Cardiac muscle cell (in vitro differentiated cells and primary cell): ENCODE results near the gene SYNJ2. TPM values are rescaled to one million over a fixed set of nuclear protein-coding genes. Genes with fewer than 3 reads are reported as not detected.

Experiments
- DNase-seq, 2 donors: peaks; one replicate each; pipeline versions ENCODE4 v3.0.0 to v3.0.0-alpha.2; 2010 to 2017; ENCODE audit warnings: low read depth in 1 of 2, low spot score in 1 of 2
- H3K27ac ChIP-seq: fragments of 200-600 bp; sonication (generic); 2 replicates; pipeline ENCODE4 v1.5.1; 2016
- H3K27me3 ChIP-seq: fragments of 200-600 bp; sonication (generic); 2 replicates; pipeline ENCODE4 v1.6.0; 2016; ENCODE audit warnings: control low read depth
- H3K36me3 ChIP-seq: fragments of 200-600 bp; sonication (generic); 2 replicates; pipeline ENCODE4 v1.5.1; 2016; ENCODE audit warnings: control low read depth
- H3K4me1 ChIP-seq: fragments of 200-600 bp; sonication (generic); 2 replicates; pipeline ENCODE4 v1.8.1; 2017; ENCODE audit warnings: low read depth, mild to moderate bottlenecking, mixed run types
- H3K4me3 ChIP-seq: fragments of 200-600 bp; sonication (generic); 2 replicates; pipeline ENCODE4 v1.5.1; 2016; ENCODE audit warnings: mild to moderate bottlenecking
- H3K9me3 ChIP-seq: fragments of 200-600 bp; sonication (generic); 2 replicates; pipeline ENCODE4 v1.5.1; 2017; ENCODE audit warnings: low read depth, mild to moderate bottlenecking, control low read depth
- CTCF ChIP-seq: IDR thresholded peaks from 2 replicates; pipeline ENCODE4 v1.5.1; 2012; ENCODE audit warnings: low read depth, mild to moderate bottlenecking, low read length
- polyA plus RNA-seq: library from polyadenylated mRNA; unstranded; fragments of >200 nt; fragmentation: Nextera tagmentation; extraction: Ambion mirVana; gene quantifications from 2 replicates; pipeline ENCODE4 v1.2.1, GENCODE V29; 2016
- total RNA-seq: library from RNA; depleted of rRNA; stranded (reverse); fragments of >200 nt; gene quantifications from 2 replicates; pipeline ENCODE4 v1.2.3, GENCODE V29; 2016

The SYNJ2 gene
- total and polyA plus RNA-seq, 2 experiments from 2014 or later: 2.1 to 2.9 TPM

DNA sequence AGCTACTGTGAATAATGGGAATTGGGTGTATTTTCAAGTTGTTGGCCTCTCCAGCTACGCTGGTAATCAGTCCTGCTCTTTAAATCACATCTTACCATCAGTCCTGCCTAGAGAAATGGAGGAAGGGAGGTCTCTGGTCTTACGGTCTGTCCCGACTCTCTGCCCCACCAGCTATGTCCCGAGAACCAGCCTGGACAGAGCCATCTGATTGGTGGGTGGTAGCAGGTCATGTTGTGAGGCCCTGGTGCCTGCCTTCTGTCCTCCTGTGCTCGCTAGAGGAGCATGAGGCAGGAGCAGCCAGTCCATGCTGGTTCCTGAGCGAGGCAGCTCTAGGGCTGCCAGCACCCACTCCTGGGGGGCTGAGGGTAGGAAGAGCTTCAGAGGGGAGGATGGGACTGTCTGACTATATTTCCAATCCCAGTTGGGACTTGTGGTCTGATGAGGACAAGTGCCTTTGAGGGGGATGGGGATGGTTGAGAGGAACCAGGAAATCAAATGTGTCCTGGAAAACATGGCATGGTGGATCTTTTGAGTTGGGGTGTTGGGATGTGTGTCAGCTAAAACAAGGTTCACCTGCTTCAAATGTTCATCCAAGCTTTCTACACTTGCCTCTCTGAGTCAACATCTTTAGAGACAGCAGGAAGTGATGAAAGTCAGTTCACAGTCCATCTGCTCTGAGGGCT is 33.0 kb downstream of the SYNJ2 start:
- DNase-seq: no peak
- Histone ChIP-seq H3K27me3 (no peaks in the 10 kb centered on the region), H3K9me3 (no peaks in the 10 kb centered on the region), H3K27ac (no peak overlapping the region), H3K4me1 (no peaks in the 10 kb centered on the region), H3K36me3 (no peaks in the 10 kb centered on the region), H3K4me3 (no peak overlapping the region)
- TF ChIP-seq CTCF: no peak

DNA sequence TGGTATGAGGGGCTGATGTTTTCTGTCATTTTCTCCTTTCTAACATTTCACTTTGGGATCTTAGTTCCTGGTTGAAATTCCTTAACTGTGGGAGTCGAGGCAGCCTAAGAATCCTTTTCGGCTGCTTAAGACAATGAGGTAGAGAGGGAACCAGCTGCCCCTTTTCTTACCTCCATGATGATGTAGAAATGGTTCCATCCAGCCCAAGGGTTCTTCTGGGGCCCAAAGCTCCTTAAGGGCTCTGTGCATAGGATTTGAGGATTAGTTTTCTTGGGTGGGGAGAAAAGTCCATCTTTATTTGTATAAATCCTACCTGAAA is 33.5 kb downstream of the SYNJ2 start:
- DNase-seq: no peak
- Histone ChIP-seq H3K36me3 (no peaks in the 10 kb centered on the region), H3K4me3 (no peak overlapping the region)

DNA sequence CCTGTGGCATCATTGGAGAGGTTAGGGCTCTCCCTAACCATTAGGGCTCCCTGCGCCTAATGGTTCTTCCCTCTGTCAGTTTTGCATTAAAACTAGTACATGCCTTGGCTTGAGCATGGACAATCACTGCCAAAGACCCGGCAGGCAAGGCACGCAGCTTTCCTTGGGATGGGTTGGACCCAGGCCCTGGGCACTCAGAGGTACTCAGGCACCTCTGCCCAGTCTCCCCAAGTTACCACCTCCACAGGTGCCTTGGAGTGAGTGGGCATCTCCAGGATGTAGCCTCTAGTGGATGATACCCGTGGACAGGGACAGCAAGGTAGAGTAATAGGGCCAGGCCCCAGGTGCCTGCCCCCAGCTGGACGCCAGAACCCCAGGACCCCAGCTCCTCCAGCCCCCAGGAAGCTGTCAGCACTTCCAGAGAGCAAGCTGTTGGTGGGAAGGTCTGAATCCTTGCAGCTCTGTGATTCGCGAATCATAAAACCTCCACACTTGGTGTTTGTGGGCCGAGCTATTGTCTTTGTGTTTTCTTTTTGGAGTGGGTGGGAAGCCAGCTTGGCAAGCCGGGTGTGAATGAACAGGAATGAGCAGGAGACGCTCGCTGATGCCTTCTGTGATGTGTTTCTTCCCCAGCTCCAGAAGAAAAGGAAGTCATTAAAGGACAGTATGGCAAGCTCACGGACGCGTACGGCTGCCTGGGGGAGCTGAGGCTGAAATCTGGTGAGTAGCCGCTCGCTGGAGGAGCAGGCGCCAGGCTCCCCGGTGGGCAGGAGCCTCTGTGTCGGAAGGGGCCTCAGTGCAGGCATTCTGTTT is 35.1 kb downstream of the SYNJ2 start:
- Histone ChIP-seq H3K27me3 (no peaks in the 10 kb centered on the region), H3K4me3 (no peak overlapping the region), H3K27ac (no peak overlapping the region), H3K4me1 (no peaks in the 10 kb centered on the region), H3K9me3 (no peaks in the 10 kb centered on the region), H3K36me3 (no peaks in the 10 kb centered on the region)
- no peak for DNase-seq
- TF ChIP-seq CTCF: no peak

More for the DNA sequence above, 33.5 kb downstream of the SYNJ2 start:
- no peak for TF ChIP-seq CTCF
- Histone ChIP-seq H3K9me3 (no peaks in the 10 kb centered on the region), H3K27me3 (no peaks in the 10 kb centered on the region), H3K27ac (no peak overlapping the region), H3K4me1 (no peaks in the 10 kb centered on the region)

GRCh38 chr6:158017621-158018040 is 36.0 kb downstream of the SYNJ2 start:
- Histone ChIP-seq H3K36me3 (no peaks in the 10 kb centered on the region), H3K9me3 (no peaks in the 10 kb centered on the region), H3K4me3 (no peak overlapping the region), H3K27me3 (no peaks in the 10 kb centered on the region), H3K4me1 (no peaks in the 10 kb centered on the region), H3K27ac (no peak overlapping the region)
- TF ChIP-seq CTCF: no peak
- DNase-seq: no peak

DNA sequence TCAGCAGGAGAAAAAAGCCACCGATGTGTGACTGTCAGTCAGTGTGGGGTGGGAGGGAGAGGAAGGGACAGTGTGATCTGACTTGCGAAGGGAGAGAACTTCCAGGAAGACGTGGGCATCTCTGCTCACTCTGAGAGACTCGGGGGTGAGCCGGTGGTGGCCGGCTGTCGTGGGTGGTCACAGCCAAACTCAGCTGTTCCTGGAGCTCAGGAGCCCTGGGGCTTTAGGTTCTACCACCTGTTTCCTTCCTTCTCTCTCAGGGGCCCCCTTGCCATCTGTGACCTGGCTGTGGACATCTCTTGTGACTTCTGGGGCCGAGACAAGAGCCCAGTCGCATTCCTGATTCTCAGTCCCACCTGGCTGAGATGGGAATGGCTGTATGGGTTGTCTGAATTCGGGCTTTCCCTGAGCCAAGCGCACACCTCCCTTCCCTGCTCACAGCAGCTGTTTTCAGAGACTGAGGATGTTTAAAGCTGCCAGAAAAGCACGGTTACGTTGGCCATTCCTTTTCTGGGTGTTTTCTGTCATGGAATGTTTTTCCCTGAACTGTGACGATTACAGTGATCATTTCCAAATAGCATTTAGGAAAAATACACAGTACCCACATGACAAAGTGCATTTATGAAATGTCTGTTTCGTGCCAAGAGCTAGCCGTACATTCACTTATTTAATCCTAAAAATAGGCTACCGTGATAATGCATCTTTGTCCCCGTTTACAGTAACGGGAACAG is 36.5 kb downstream of the SYNJ2 start:
- no peaks in the 10 kb centered on the region for H3K27me3 ChIP-seq
- no peak overlapping the region for H3K4me3 ChIP-seq
- no peak overlapping the region for H3K27ac ChIP-seq
- peak in 1 of 2 donors; percentile 76 for DNase-seq
- no peaks in the 10 kb centered on the region for H3K36me3 ChIP-seq
- no peaks in the 10 kb centered on the region for H3K4me1 ChIP-seq
- no peak for TF ChIP-seq CTCF
- H3K9me3 ChIP-seq: no peaks in the 10 kb centered on the region
